Body of pancreas (tissue), 4 donors: ENCODE data around the gene TNK1. TPM values are rescaled to one million over a fixed set of nuclear protein-coding genes. Genes with fewer than 3 reads are reported as not detected.

ENCODE experiments used
- ATAC-seq: fragments of 150-250 bp; one replicate; pipeline ENCODE4 v1.9.1; 2016
- DNase-seq, 4 donors: peaks; one replicate each; pipeline ENCODE4 v3.0.0-alpha.2; 2019
- H3K27ac ChIP-seq, 4 donors: fragments of 200-600 bp; sonication (generic); 1 replicate in 3 of 4; 2 replicates in 1 of 4; pipeline versions ENCODE4 v1.5.1 to v1.6.1; 2016 to 2019; ENCODE audit warnings: mild to moderate bottlenecking in 1 of 4, mixed read lengths in 1 of 4, moderate library complexity in 1 of 4
- H3K27me3 ChIP-seq, 2 donors: fragments of 200-600 bp; sonication (generic); one replicate each; pipeline ENCODE4 v1.6.0; 2016; ENCODE audit warnings: mild to moderate bottlenecking in 1 of 2
- H3K36me3 ChIP-seq, 2 donors: fragments of 200-600 bp; sonication (generic); replicated peaks in 1 of 2; 2 replicates each; pipeline ENCODE4 v1.5.1; 2016; ENCODE audit warnings: low read depth in 2 of 2; ENCODE audit not compliant: insufficient read depth in 1 of 2
- H3K4me1 ChIP-seq: fragments of 200-600 bp; sonication (generic); one replicate; pipeline ENCODE4 v1.6.0; 2016
- H3K4me3 ChIP-seq, 2 donors: fragments of 200-600 bp; sonication (generic); 1 replicate in 1 of 2; 2 replicates in 1 of 2; pipeline ENCODE4 v1.5.1; 2016 to 2019
- H3K9me3 ChIP-seq, 3 donors: fragments of 200-600 bp; sonication (generic); 1 replicate in 2 of 3; 2 replicates in 1 of 3; pipeline ENCODE4 v1.5.1; 2016
- POLR2A ChIP-seq, 3 donors: fragments of 450-650 bp; IDR thresholded peaks; one replicate each; pipeline ENCODE4 v1.6.1; 2016; ENCODE audit warnings: antibody characterized with exemption in 3 of 3, mild to moderate bottlenecking in 2 of 3
- WGBS, 2 donors: methylation state at CpG; one replicate each; pipeline ENCODE4 v1.1.5; 2017; 5-methylcytosine and 5-hydroxymethylcytosine counted together
- intact Hi-C: fragments of 100-400 bp; cut with DNase I; formaldehyde crosslinking; loops from one replicate; pipeline ENCODE4 v1.15.1; 2023
- total RNA-seq, 2 donors: library from RNA; depleted of rRNA; stranded (reverse); fragments of >200 nt; gene quantifications; one replicate each; pipeline ENCODE4 v1.1.0, GENCODE V29; 2016
- TF ChIP-seq, protein P1 (sequence below), 7 experiments: fragments of 450-650 bp in 4 of 7; fragments of 200-600 bp in 3 of 7; sonication (generic) in 3 of 7; IDR thresholded peaks; one replicate each; pipeline ENCODE4 v1.5.1; 2016 to 2019; ENCODE audit warnings: antibody characterized with exemption in 7 of 7

The TNK1 gene
- total RNA-seq, 2 donors from 2014 or later, result 12.7 to 15.8 TPM

DNA sequence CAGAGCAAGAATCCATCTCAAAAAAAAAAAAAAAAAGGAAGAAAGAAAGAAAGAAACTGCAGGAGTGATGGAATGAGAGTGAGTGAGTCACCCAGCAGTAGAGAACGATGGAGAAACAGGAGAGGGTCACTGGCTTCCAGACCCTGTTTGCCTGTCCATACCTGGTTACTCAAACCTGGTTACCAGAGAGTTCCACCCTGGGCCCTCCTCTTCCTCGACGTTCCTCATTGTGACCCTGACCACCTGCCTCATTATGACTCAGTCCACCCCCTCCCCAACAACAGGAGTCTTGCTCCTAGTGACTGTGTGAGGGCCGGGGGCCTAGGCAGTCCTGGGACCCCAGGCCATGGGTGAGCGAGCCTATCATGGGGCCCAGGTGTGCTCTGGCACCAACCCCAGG is 47.7 kb downstream of the TNK1 start, which contains the start of gene SPEM3:
Gene SPEM3, plus strand, starts transcription at position 301 of the 400 bp plus-strand sequence. Its CDS starts 46 bp downstream, at position 347.
- intact Hi-C loops, result no loop called here
- WGBS, 2 donors, result 40% methylated on average over 3 to 5 of the region's 5 CpGs

DNA sequence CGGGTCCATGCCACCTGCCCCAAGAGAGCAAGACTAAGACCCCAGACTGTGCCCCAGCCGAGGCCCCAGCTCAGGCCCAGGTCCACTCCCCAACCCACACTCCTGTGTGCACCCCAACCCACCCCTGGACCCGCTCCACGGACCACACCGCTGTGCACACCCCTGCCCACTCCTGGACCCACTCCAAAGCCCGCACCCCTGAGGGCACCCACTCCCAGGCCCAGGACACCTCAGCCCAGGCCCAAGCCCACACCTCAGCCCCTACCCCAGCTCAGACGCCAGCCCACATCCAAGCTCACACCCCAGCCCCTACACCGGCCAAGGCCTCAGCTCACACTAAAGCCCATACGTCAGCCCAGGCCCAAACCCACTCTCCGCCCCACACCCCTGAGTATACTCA is 48.8 kb downstream of the TNK1 start:
- no peak overlapping the region for H3K4me3 ChIP-seq
- H3K4me1 ChIP-seq, result no peaks in the 10 kb centered on the region
- H3K9me3 ChIP-seq, result no peaks in the 10 kb centered on the region
- 77 to 88% methylated on average over 9 to 10 of the region's 10 CpGs for WGBS, 2 donors
- no peaks in the 10 kb centered on the region for H3K27me3 ChIP-seq
- ATAC-seq (no peak), DNase-seq (no peak)
- no peak for TF ChIP-seq POLR2A (IDR thresholded peaks at IDR 0.05)
- TF ChIP-seq, protein P1, sequence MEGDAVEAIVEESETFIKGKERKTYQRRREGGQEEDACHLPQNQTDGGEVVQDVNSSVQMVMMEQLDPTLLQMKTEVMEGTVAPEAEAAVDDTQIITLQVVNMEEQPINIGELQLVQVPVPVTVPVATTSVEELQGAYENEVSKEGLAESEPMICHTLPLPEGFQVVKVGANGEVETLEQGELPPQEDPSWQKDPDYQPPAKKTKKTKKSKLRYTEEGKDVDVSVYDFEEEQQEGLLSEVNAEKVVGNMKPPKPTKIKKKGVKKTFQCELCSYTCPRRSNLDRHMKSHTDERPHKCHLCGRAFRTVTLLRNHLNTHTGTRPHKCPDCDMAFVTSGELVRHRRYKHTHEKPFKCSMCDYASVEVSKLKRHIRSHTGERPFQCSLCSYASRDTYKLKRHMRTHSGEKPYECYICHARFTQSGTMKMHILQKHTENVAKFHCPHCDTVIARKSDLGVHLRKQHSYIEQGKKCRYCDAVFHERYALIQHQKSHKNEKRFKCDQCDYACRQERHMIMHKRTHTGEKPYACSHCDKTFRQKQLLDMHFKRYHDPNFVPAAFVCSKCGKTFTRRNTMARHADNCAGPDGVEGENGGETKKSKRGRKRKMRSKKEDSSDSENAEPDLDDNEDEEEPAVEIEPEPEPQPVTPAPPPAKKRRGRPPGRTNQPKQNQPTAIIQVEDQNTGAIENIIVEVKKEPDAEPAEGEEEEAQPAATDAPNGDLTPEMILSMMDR (IDR thresholded peaks at IDR 0.05), result no peak
- H3K27ac ChIP-seq, result no peak overlapping the region
- H3K36me3 ChIP-seq, result no peaks in the 10 kb centered on the region
- intact Hi-C loops, result no loop called here

More for the DNA sequence above, 47.7 kb downstream of the TNK1 start, which contains the start of gene SPEM3:
- Histone ChIP-seq H3K4me1 (no peaks in the 10 kb centered on the region), H3K4me3 (no peak within 1 kb of the TSS), H3K27ac (no peak within 1 kb of the TSS), H3K27me3 (no peaks in the 10 kb centered on the region), H3K9me3 (no peaks in the 10 kb centered on the region), H3K36me3 (no peaks in the 10 kb centered on the region)
- ATAC-seq, result no peak
- DNase-seq, result no peak
- TF ChIP-seq, protein P1 (IDR thresholded peaks at IDR 0.05), result no peak
- no peak for TF ChIP-seq POLR2A (IDR thresholded peaks at IDR 0.05)

DNA sequence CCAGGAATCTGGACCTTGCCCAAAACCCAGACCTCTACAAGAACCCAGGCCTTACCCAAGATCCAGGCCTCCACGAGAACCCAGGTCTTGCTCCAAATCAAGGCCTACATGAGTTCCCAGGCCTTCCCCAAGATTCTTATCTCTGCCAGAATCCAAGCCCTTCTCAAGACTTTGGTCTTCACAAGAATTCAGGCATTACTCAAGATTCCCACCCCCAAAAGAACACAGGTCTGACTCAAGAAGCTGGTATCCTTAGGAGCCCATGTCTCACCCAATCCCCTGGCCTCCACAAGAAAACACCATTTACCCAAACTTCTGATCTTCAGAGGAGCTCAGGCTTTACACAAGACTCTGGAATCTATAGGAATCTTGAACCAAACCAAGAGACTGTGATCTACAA is 50.3 kb downstream of the TNK1 start:
- H3K36me3 ChIP-seq, result no peaks in the 10 kb centered on the region
- no peak for DNase-seq
- H3K27ac ChIP-seq, result no peak overlapping the region
- ATAC-seq, result no peak
- intact Hi-C loops, result no loop called here
- H3K9me3 ChIP-seq, result no peaks in the 10 kb centered on the region
- peaks cover 9% of the 10 kb centered on the region for H3K4me1 ChIP-seq
- TF ChIP-seq, protein P1 (IDR thresholded peaks at IDR 0.05), result no peak
- no peak for TF ChIP-seq POLR2A (IDR thresholded peaks at IDR 0.05)
- H3K27me3 ChIP-seq, result no peaks in the 10 kb centered on the region
- 71 to 100% methylated on average over 1 of the region's 1 CpG for WGBS, 2 donors
- H3K4me3 ChIP-seq, result no peak overlapping the region

DNA sequence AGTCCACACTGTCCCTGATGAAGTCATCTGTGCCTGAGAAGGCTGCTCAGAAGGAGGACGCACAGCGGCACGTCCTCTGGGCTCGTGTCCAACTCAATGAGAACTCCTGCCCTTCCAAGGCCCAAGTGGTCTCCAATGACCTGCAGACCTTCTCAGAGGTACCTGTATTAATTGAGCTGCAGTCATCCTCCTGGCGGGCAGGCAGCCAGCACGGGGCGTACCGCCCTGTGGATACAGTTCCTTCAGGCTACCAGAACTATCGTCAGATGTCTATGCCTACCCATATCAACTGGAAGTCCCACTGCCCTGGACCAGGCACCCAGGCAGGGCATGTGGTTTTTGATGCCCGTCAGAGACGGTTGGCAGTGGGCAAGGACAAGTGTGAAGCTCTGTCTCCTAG is 51.4 kb downstream of the TNK1 start:
- intact Hi-C loops, result no loop called here
- H3K4me1 ChIP-seq, result peaks cover 19% of the 10 kb centered on the region
- WGBS, 2 donors, result 88 to 90% methylated on average over 11 of the region's 11 CpGs
- H3K27me3 ChIP-seq, result no peaks in the 10 kb centered on the region
- no peak overlapping the region for H3K4me3 ChIP-seq
- TF ChIP-seq, protein P1 (IDR thresholded peaks at IDR 0.05), result no peak
- TF ChIP-seq POLR2A (IDR thresholded peaks at IDR 0.05), result no peak
- no peak overlapping the region for H3K27ac ChIP-seq
- H3K36me3 ChIP-seq, result no peaks in the 10 kb centered on the region
- DNase-seq, result no peak
- ATAC-seq, result no peak
- no peaks in the 10 kb centered on the region for H3K9me3 ChIP-seq
